M059J (cell line): Measurements from ENCODE around the gene SLC38A7. TPM values are rescaled to one million over a fixed set of nuclear protein-coding genes. Genes with fewer than 3 reads are reported as not detected.
"Not testable (repeated sequence)": the region's sequence is repeated elsewhere in the genome, so short reads cannot be mapped to it uniquely, and the experiment has no call there.

Experiments used
- DNase-seq: peaks from one replicate; pipeline ENCODE4 v3.0.0-alpha.2; 2012; ENCODE audit warnings: low read depth
- total RNA-seq: library from RNA; depleted of rRNA; stranded (reverse); fragments of >200 nt; shearing (Covaris generic); gene quantifications from 2 replicates; pipeline ENCODE4 v1.2.3, GENCODE V29; 2014; rRNA removed

SLC38A7 gene
- total RNA-seq, 1 experiment from 2014 or later = 12.9 TPM

DNA sequence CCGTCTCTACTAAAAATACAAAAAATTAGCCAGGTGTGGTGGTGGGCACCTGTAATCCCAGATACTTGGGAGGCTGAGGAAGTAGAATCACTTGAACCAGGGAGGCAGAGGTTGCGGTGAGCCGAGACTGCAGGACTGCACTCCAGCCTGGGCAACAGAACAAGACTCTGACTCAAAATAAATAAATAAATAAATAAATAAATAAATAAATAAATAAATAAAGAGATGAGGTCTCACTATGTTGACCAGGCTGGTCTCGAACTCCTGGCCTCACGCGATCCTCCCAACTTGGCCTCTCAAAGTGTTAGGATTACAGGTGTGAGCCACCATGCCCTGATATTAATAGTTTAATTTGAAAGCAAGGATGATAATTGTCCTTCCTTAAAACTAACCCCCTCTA is 47.5 kb downstream of the SLC38A7 start:
- DNase-seq = not testable (repeated sequence)

GRCh38 chr16:58636466-58636865 is 48.1 kb downstream of the SLC38A7 start:
- DNase-seq = no peak

GRCh38 chr16:58635502-58635901 is 49.1 kb downstream of the SLC38A7 start:
- DNase-seq = no peak

GRCh38 chr16:58634265-58634802 is 50.2 kb downstream of the SLC38A7 start:
- no peak for DNase-seq

- DNase-seq = peak; percentile 99
Measured at GRCh38 chr16:58629733-58630640, 54.6 kb downstream of the SLC38A7 start, which contains the start of gene CNOT1. CNOT1 (minus strand) TSS chr16:58629826; CDS start chr16:58599337, 30,489 bp downstream.

DNA sequence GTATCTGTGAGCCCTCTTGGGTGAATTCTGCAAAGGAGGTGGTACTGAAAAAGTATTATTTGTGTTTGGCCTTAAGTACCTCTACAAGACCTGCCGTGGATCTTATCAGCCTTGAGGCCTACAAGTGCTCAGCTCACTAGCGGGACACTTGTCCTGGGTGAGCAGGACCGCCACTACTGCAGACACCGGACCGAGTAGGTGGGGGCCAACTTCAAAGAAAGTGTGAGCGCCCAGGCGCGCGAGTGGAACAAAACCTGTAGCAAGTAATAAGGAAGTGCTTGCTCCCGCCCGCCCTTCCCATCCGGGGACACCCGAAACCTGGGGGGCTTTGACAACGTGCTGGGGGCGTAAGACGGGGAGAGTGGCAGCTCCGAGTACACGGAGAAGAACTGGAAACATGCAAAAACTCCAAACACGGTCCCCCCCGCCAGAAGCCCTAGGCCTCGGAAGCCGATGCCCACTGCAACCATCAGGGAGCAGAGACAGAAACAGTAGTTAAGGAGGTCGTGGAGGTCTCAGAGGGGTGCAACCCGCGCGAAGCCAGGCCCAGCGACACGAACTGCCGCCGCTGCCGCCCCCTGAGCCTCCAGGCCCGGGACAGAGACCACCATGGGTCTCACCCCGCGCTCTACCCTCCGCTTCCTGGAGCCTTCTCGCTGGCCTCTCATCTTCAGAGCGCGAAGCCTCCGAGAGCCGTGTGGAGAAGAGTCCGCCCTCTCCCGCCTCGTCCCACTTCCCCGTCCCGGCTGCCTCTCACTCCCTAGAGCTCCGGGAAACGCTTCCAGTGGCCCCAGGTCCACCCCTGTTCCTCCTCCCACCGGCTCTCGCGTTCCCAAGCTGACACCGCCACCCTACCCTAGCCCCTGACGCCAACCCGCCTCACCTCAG is 55.5 kb downstream of the SLC38A7 start:
- peak; percentile 53 for DNase-seq

- no peak for DNase-seq
Measured at GRCh38 chr16:58624209-58624608, 60.4 kb downstream of the SLC38A7 start.

- DNase-seq = no peak
Measured at GRCh38 chr16:58620396-58620795, 64.2 kb downstream of the SLC38A7 start.

GRCh38 chr16:58615280-58615679 is 69.3 kb downstream of the SLC38A7 start:
- no peak for DNase-seq

Other genes with a start within 250 kb of the SLC38A7 start
- gene NDRG4, start 184.6 kb downstream of the SLC38A7 start, total RNA-seq = 6.5 and 12.3 TPM in 2 replicates
- gene SETD6, start 169.3 kb downstream of the SLC38A7 start, total RNA-seq = 7.5 and 11.0 TPM in 2 replicates
- 68.8 and 122 TPM in 2 replicates for gene CNOT1, start 54.9 kb downstream of the SLC38A7 start, total RNA-seq
- 111 and 136 TPM in 2 replicates for gene GOT2, start 49.5 kb upstream of the SLC38A7 start, total RNA-seq